ENCODE results near the gene ADAMTS17.
"Not testable (repeated sequence)": the region's sequence is repeated elsewhere in the genome, so short reads cannot be mapped to it uniquely, and the experiment has no call there.

The ADAMTS17 gene

DNA sequence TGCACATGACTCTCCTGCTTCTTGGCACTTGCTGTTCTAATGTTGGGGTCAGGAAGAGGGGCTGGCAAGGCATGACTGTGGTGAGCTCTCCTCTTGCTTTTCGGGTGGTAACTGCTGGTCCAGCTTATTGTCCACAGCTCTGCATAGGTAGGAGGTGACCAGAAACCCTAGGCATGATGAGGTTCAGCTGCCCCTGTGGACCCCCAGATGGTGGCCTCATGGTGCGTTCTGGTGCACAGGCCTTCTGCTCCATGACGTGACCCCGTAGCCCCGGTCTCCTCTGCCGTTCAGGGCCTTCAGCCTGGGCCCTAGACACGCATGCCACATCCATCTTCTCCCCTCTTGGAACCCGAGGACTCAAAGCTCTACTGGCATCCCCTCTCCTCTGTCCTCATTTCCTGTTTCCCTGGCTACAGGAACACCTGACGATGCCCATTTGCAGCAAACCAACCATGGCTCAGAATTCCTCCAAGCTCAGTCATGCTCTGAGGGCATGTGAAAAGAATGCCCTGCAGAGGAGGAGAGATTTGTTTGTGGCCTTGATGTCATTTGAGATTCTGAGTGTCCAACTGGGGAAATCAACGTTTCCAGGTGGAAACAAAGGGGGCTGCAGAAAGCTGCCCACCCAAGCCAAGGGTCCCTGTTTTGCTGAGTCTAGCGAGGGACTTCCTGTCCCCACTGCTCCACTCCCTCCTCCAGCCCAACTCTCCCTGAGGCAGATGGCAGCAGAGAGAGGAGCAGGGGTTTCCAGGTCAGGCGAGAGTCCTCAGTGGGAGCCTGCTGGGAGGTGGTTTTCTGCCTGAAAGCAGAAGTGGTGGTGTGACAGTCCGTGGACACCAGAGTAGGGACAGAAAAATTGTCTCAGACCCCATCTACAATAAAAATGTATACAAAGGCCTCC, 409.8 kb downstream of the ADAMTS17 start:
- DNase-seq (ENCODE audit: low read depth) = no peak
- TF ChIP-seq, protein P1, sequence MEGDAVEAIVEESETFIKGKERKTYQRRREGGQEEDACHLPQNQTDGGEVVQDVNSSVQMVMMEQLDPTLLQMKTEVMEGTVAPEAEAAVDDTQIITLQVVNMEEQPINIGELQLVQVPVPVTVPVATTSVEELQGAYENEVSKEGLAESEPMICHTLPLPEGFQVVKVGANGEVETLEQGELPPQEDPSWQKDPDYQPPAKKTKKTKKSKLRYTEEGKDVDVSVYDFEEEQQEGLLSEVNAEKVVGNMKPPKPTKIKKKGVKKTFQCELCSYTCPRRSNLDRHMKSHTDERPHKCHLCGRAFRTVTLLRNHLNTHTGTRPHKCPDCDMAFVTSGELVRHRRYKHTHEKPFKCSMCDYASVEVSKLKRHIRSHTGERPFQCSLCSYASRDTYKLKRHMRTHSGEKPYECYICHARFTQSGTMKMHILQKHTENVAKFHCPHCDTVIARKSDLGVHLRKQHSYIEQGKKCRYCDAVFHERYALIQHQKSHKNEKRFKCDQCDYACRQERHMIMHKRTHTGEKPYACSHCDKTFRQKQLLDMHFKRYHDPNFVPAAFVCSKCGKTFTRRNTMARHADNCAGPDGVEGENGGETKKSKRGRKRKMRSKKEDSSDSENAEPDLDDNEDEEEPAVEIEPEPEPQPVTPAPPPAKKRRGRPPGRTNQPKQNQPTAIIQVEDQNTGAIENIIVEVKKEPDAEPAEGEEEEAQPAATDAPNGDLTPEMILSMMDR (IDR thresholded peaks at IDR 0.05; ENCODE audit: control insufficient read depth, extremely low read depth, insufficient read depth) = no peak

DNA sequence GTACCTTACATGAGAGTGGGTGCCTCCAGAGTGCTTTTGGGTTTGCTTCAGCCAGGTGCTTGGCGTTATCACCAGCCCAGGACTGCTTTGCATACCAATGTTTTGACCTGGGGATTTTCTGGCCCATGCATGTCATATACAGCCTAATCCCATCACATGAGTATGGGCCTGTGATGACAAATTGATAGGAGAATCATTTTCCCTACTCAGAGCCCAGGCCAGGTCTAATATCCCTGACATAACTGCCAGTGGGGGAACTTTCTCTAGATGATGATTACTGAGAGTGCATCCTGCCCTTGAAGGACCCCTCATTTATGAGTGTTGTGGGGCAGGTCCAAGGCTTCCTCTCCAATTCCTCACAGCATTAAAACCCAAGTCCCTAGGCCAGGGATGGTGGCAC, 411.1 kb downstream of the ADAMTS17 start:
- no peak for DNase-seq (ENCODE audit: low read depth)
- no peak overlapping the region for H3K4me3 ChIP-seq (ENCODE audit: low read depth, low read length)
- TF ChIP-seq, protein P1 (IDR thresholded peaks at IDR 0.05; ENCODE audit: control insufficient read depth, extremely low read depth, insufficient read depth) = no peak

More for the DNA sequence above, 409.8 kb downstream of the ADAMTS17 start:
- H3K4me3 ChIP-seq (ENCODE audit: low read depth, low read length) = no peak overlapping the region

DNA sequence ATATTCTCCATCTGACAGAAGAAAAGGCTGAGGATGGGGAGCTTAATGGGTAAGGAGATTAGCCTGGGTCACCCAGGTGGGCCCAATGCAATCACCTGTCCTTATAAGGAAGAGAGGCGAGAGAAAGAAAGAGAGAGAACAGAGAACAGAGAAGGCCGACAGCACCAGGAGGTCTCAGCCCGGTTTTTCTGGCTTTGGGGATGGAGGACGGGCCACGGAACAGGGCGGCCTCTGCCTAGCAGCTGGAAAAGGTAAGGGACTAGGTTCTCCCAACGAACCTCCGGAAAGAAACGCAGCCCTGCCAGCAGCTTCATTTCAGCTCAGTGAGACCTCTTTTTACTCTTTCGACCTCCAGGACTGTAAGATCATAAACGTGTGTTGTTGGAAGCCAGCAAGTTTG, 412.5 kb downstream of the ADAMTS17 start:
- TF ChIP-seq, protein P1 (IDR thresholded peaks at IDR 0.05; ENCODE audit: control insufficient read depth, extremely low read depth, insufficient read depth) = no peak
- H3K4me3 ChIP-seq (ENCODE audit: low read depth, low read length) = no peak overlapping the region
- DNase-seq (ENCODE audit: low read depth) = no peak

DNA sequence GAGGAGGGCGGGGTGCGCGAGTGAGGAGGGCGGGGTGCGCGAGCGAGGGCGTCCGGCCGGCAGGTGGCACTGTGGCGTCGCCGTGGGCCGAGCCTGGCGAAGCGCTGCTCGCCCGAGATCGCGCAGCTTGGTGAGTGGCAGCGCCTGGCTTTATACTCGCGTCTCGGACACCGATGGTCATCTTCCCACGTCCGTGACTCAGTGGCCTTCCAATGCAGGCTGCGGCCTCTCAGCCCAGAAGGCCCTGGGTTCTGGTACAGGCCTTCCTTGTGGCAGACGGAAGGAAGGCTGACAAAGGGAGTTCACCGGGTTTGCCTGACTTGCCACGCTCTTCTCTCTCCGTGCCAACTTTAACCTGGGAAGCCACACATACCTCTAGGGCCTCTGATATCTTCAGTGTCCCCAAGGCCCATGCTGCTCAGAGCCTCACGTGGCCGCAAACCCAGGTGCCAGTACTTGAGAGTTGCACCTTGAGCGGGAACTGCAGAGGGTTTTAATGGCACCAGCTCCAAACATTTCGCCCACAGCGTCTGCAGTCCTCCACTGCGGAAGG, 413.3 kb downstream of the ADAMTS17 start:
- TF ChIP-seq, protein P1 (IDR thresholded peaks at IDR 0.05; ENCODE audit: control insufficient read depth, extremely low read depth, insufficient read depth) = peak; percentile 87
- 0 out of 2 replicates have a peak overlapping the region, but pooled peaks have one; percentile 2 for H3K4me3 ChIP-seq (ENCODE audit: low read depth, low read length)
- peak; percentile 17 for DNase-seq (ENCODE audit: low read depth)

DNA sequence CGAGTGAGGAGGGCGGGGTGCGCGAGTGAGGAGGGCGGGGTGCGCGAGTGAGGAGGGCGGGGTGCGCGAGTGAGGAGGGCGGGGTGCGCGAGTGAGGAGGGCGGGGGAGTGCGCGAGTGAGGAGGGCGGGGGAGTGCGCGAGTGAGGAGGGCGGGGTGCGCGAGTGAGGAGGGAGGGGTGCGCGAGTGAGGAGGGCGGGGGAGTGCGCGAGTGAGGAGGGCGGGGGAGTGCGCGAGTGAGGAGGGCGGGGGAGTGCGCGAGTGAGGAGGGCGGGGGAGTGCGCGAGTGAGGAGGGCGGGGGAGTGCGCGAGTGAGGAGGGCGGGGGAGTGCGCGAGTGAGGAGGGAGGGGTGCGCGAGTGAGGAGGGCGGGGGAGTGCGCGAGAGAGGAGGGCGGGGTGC, 415.2 kb downstream of the ADAMTS17 start:
- not testable (repeated sequence) for DNase-seq (ENCODE audit: low read depth); H3K4me3 ChIP-seq (ENCODE audit: low read depth, low read length)

DNA sequence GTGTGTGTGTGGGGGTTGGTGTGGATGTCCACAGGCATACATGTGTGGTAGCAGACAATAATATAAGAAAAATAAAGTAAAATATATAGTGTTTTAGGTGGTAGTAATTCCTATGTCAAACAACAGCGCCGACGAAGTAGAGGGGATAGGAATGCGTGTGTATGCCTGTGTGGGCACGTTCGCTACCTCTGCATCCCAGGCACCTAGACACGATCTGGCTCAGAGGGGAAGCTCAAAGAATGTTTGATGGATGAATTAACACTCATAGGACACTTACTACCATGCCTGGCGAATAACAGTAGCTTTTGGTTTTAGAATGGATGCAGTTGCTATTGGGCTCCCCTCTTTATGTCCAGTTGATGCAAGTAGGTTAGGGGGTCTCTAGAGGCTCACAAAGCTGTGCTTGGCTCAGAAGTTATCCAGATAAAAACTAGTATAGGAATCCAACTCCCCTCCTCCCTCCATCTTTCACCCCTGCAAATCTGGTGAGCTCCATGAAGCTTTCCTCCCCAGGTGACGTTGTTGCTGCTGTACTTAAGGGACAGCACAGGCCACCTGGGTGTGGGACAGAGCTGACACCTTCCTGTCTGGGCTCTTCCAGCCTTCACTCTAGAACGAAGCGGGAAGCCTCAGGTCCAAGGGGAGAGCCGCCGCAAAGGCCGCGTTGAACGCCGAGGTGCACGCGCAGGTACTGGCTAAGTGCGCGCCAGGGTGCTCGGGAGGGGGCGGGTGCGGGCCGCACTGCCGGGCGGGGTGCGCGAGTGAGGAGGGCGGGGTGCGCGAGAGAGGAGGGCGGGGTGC, 415.9 kb downstream of the ADAMTS17 start:
- peak; percentile 23 for DNase-seq (ENCODE audit: low read depth)
- H3K4me3 ChIP-seq (ENCODE audit: low read depth, low read length) = peak overlapping the region; percentile 29
- TF ChIP-seq, protein P1 (IDR thresholded peaks at IDR 0.05; ENCODE audit: control insufficient read depth, extremely low read depth, insufficient read depth) = no peak

DNA sequence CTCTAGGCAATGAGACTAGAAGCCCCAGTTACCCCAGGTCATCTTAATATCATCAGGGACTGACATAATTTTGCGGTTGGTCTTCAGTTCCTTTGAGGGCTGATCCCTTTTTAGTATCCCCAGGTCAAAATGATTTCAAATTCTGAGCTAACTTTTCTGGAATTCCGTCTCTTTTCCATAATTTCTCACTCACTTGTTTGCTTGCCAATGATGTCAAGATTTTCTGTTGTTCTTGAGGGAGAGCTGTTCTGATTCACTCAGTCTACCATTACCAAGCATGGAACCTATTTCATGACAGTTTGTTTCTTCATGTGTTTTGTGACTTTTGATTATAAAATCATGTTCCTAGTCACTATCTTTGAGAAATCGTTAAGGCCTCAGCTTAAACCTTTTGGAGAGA, 418.1 kb downstream of the ADAMTS17 start:
- no peak for DNase-seq (ENCODE audit: low read depth)
- H3K4me3 ChIP-seq (ENCODE audit: low read depth, low read length) = no peak overlapping the region
- TF ChIP-seq, protein P1 (IDR thresholded peaks at IDR 0.05; ENCODE audit: control insufficient read depth, extremely low read depth, insufficient read depth) = no peak
